GM12891 (cell line): ENCODE results near the gene ATG4B.

Source experiments
- DNase-seq: peaks from one replicate; pipeline ENCODE4 v3.0.0; 2011; ENCODE audit warnings: low spot score; ENCODE audit not compliant: insufficient read length
- FAIRE-seq: peaks from 2 replicates; lab custom pipeline; 2011; peaks lifted over from hg19 to GRCh38; lab: Jason Lieb, UNC
- PAX5 ChIP-seq: IDR thresholded peaks from 2 replicates; pipeline ENCODE4 v1.6.1; 2011; ENCODE audit warnings: low read length, moderate library complexity, mild to moderate bottlenecking; ENCODE audit not compliant: insufficient read depth, severe bottlenecking
- POLR2A ChIP-seq: IDR thresholded peaks from 2 replicates; pipeline ENCODE4 v1.6.1; 2011; ENCODE audit warnings: low read depth, low read length, control low read depth
- POLR2AphosphoS5 ChIP-seq: IDR thresholded peaks from 2 replicates; pipeline ENCODE4 v1.6.1; 2011; ENCODE audit warnings: low read depth, low read length, control low read depth
- POU2F2 ChIP-seq: IDR thresholded peaks from 2 replicates; pipeline ENCODE4 v1.6.1; 2011; ENCODE audit warnings: low read depth, mild to moderate bottlenecking, control low read depth, low read length, moderate library complexity
- SPI1 ChIP-seq: IDR thresholded peaks from 2 replicates; pipeline ENCODE4 v1.6.1; 2011; ENCODE audit warnings: low read depth, low read length, control low read depth
- TAF1 ChIP-seq: IDR thresholded peaks from 2 replicates; pipeline ENCODE4 v1.6.1; 2011; ENCODE audit warnings: low read depth, low read length, control low read depth

ATG4B gene

DNA sequence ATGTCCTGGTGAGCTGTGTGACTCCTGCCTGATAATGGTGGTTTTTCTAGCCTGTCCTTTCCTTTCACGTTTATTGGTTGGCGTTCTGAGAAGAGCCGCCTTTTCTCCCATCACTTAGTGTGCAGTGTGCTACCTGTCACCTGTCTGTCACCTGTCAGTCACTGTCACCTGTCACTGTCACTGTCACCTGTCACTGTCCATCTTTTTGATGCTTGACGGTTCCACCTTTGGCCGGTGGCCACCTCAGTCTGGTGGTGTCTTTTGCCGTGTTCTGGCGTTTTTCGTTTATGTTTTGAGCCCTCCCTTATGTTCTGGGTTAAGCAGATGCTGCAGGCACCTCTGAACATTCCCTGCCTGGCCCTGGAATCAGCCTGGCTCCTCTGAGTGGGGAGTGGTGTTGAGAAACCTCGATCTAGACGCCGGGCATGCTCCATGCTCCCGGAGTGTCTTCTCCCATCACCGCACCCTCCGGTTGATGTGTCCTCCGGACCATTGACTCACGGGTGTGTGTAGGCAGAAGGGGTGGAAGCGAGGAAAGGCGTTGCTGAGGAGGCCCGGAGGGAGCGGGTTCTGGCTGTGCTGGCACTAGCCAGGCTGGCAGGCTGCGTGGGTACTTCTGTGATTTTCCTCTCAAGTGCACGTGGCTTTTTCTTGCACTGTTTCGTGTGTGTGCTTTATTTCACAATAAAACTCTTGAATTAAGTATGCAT is 28.4 kb downstream of the ATG4B start:
- TF ChIP-seq TAF1 (no peak), PAX5 (no peak), SPI1 (no peak), POLR2AphosphoS5 (no peak), POLR2A (no peak), POU2F2 (no peak)
- FAIRE-seq (peak; percentile 13), DNase-seq (no peak)

DNA sequence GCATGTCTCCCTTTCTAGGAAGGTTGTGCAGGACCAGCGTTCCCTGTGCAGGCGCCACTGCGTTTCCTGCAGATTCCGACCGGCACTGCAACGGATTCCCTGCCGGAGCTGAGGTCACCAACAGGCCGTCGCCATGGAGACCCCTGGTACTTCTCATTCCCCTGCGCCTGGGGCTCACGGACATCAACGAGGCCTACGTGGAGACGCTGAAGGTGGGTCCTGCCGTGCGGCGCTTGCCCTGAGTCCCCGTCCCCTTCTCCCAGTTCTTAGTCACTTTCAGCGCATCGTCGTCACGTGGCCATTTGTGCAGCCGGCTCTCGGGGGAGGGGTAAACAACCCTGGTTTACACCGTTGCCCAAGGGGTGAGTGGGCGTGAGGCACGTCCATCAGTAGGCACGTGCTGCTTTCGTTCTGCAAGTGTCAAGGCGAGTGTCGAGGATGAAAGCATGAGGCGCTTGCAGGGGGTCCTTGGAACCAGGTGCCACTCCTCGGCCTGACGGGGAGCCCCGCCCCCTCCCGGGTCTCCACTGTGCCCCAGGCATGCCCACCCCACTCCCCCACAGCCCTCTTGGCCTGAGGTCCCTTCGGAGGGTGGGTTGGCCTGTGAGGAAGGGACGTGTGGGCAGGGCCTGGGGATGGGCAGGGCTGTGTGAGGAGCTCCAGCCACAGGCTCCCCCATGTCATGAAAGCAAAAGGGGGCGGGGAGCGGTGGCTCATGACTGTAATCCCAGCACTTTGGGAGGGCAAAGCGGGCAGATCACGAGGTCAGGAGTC is 29.3 kb downstream of the ATG4B start:
- no peak for FAIRE-seq
- DNase-seq: no peak

DNA sequence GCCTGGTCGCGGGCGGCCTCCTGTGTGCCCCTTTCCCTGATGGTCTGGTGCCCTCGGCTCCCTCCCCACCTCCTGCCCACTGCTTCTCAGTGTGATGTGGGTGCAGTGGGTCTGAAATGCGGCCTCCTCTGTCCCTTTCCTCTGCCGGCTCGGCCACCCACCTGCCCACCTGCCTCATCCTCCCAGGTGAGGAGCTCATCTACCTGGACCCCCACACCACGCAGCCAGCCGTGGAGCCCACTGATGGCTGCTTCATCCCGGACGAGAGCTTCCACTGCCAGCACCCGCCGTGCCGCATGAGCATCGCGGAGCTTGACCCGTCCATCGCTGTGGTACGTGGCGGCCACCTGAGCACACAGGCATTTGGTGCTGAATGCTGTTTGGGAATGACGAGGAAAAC is 30.9 kb downstream of the ATG4B start:
- DNase-seq: no peak
- no peak for TF ChIP-seq PAX5
- no peak for TF ChIP-seq TAF1
- no peak for TF ChIP-seq SPI1
- TF ChIP-seq POLR2A: no peak
- TF ChIP-seq POU2F2: no peak
- TF ChIP-seq POLR2AphosphoS5: no peak
- no peak for FAIRE-seq

More for the DNA sequence above, 29.3 kb downstream of the ATG4B start:
- no peak for TF ChIP-seq POU2F2
- TF ChIP-seq SPI1: no peak
- TF ChIP-seq TAF1: no peak
- no peak for TF ChIP-seq PAX5
- no peak for TF ChIP-seq POLR2A
- TF ChIP-seq POLR2AphosphoS5: no peak

DNA sequence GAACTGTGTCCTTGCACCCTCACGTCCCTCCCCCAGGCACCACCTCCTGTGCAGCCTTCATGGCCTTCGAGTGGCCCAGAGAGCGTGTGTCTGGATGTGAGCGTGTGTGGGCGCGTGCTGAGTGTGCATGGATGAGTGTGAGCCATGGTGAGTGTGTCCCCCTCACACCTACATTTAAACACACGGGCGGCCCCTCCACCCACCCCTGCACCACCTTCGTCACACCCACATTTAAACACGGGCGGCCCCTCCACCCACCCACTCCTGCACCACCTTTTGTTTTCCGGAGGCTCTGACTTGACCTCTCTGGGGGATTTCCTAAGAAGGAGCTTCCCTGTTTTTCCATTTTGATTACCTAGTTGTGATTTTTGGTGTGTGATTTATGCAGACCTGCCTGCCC is 31.3 kb downstream of the ATG4B start:
- no peak for FAIRE-seq
- no peak for DNase-seq
- TF ChIP-seq POLR2AphosphoS5 (no peak), POU2F2 (no peak), POLR2A (no peak)

DNA sequence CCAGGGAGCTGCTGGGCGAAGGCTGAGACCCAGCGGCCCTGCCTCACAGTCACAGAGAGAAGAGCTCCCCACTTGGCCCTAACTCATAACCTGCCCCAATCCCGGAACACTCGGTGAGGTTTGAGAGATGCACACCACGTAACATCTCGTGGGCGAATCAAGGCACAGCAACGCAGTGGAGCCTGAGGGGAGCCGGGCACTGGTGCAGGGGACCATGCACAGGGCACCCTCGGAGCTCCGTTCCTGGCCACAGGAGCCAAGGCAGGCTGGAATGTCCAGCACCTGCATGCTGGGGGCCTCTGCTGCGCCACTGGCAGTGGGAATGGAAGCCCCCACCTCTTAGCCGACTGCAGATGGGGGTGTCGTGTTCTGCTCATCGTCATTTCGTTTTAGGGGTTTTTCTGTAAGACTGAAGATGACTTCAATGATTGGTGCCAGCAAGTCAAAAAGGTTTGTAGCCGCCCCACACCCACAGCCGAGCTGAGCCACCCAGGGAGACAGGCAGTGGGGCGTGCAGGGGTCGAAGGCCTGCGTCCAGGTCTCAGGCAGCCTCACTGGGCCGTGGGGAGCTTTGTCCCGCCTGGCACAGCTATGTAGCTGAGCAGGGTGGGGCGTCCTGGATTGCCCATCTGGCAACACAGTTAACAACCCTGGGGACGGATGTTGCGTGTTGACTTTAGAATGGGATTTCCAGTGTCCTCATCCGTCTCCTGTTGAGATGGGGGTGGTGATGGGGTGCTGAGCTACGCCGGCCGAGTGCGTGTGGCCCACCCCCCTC is 33.0 kb downstream of the ATG4B start:
- no peak for DNase-seq
- FAIRE-seq: no peak
- TF ChIP-seq SPI1 (no peak), POU2F2 (no peak), POLR2AphosphoS5 (no peak), POLR2A (no peak), TAF1 (no peak), PAX5 (no peak)

DNA sequence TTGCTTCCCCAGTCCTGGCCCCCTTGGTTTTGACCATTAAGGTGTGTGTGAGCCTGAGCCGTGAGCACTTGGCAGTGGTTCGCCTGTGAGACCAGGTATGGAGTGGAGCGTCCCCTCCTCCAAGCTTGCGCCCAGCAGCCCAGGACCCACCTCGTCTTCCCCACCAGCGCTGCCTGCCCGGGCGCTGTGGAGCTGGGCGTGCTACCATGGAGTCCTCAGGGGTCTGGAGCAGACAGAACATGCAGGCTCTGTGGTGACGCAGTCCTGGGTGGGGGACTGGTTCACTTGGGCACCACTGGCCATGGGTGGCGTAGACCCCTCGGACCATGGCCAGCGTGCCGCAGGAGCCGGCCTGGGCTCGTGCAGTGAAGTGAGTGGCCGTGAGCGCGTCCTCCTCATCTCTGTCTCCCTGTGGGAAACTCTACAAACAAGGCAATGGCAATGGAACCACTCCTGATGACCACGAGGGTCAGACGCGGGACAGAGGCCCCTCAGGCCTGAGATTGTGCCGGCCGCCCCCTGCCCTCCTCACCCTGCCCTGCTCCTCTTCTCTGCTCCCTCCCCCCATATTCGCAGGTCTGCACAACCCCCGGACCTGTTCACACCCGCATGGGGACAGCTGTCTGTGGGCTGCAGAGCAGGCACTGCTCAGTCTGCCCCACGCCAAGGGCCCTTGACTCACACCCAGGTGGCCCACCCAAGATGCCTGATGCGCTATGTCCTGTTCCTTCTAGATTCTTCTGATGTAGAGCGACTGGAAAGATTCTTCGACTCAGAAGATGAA is 34.2 kb downstream of the ATG4B start:
- DNase-seq (no peak), FAIRE-seq (no peak)
- TF ChIP-seq TAF1: no peak
- TF ChIP-seq POU2F2: no peak
- no peak for TF ChIP-seq PAX5
- no peak for TF ChIP-seq SPI1
- TF ChIP-seq POLR2AphosphoS5: no peak
- no peak for TF ChIP-seq POLR2A

DNA sequence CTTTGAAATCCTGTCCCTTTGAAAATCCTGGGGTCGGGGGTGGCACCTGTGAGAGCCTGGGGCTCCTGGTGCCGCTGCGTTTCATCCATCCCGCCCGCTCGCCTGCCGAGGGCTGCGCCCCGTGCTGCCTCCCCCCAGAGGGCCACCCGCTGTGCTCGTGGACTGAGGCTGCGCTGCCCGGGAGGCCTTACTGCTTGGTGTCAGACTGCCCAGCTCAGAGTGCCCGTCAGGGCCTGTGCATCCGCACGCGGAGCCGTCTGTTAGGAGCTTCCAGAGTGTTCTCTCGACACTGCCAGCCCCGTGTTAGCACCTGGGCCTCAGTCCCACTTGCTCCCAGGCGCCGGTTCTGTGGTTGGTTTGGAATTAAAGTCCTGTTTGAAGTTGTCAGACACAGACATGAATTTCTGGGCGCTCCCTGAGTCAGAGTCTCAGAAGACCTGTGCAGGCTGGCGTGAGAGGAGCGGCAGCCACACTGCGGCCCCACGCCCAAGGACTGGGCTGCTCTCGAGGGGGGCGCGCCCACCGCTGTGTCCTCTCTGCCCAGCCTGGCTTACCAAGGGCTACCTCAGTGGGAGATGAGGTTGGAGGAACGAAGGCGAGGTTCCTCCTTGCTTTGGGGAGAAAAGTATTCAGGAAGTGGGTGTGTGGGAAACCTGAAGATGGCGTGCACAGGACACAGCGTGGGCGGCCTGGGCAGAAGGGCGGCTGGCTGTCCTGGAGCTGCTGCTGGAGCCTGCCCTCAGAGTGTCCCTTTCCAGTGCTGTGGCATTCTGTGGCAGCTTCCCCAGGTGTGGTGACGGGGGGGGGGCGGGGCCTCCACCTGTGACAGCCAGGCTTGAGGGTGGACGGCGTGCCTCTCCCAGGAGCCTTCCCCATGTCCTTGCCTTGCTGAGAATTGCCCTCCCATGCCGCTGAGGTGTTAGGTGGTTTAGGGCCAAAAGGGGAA is 35.0 kb downstream of the ATG4B start:
- DNase-seq (no peak), FAIRE-seq (no peak)
- TF ChIP-seq SPI1 (no peak), POLR2AphosphoS5 (no peak), POU2F2 (no peak), PAX5 (no peak), POLR2A (no peak), TAF1 (no peak)

DNA sequence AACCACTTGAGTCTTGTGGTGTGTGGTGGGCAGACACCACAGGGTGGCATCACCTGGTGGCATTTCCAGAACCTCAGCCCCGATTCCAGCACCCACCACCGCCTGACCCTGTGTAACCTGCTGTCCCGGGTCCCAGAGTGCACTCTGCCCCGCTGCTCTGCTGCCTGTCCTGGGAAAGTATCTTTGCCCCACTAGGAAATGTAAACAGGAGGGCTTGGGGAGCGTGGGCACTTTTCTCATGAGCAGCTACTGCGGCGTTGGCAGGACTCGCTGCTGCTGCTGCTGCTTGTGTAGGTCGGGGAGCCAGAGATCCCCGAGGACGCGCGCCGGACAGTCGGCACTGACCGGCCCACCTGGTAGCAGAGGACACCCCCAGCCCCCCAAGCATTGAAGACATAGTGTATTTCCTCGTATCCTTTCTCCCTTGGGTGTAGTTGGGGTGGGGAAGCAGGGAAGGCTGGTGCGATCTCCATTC is 35.7 kb downstream of the ATG4B start:
- TF ChIP-seq PAX5 (no peak), POLR2A (no peak), POLR2AphosphoS5 (no peak), SPI1 (no peak), TAF1 (no peak), POU2F2 (no peak)
- DNase-seq: no peak
- no peak for FAIRE-seq
